Measurements from ENCODE around the gene RASA3.
"Not testable (repeated sequence)": the region's sequence is repeated elsewhere in the genome, so short reads cannot be mapped to it uniquely, and the experiment has no call there.

The RASA3 gene

GRCh38 chr13:114081761-114082681, 50.4 kb downstream of the RASA3 start:
- no peak for DNase-seq (ENCODE audit: low spot score)

- DNase-seq (ENCODE audit: low spot score): no peak
These were observed 51.5 kb downstream of the RASA3 start for GRCh38 chr13:114080739-114081561.

GRCh38 chr13:114079601-114080536, 52.6 kb downstream of the RASA3 start:
- no peak for DNase-seq (ENCODE audit: low spot score)

GRCh38 chr13:114078461-114079451, 53.7 kb downstream of the RASA3 start:
- DNase-seq (ENCODE audit: low spot score): no peak

- DNase-seq (ENCODE audit: low spot score): no peak
These were observed 54.5 kb downstream of the RASA3 start for GRCh38 chr13:114077933-114078325.

- no peak for DNase-seq (ENCODE audit: low spot score)
These were observed 55.1 kb downstream of the RASA3 start for GRCh38 chr13:114077099-114077932.

- no peak for DNase-seq (ENCODE audit: low spot score)
These were observed 55.9 kb downstream of the RASA3 start for GRCh38 chr13:114076329-114077090.

GRCh38 chr13:114075811-114076210, 56.6 kb downstream of the RASA3 start:
- not testable (repeated sequence) for DNase-seq (ENCODE audit: low spot score)

- no peak for DNase-seq (ENCODE audit: low spot score)
These were observed 57.6 kb downstream of the RASA3 start for GRCh38 chr13:114074671-114075315.

GRCh38 chr13:114073881-114074612, 58.4 kb downstream of the RASA3 start:
- DNase-seq (ENCODE audit: low spot score): no peak

- DNase-seq (ENCODE audit: low spot score): no peak
These were observed 60.0 kb downstream of the RASA3 start for GRCh38 chr13:114072421-114072820.

- no peak for DNase-seq (ENCODE audit: low spot score)
These were observed 60.4 kb downstream of the RASA3 start for GRCh38 chr13:114071991-114072390.

GRCh38 chr13:114071410-114071809, 61.0 kb downstream of the RASA3 start:
- no peak for DNase-seq (ENCODE audit: low spot score)

GRCh38 chr13:114070098-114070799, 62.2 kb downstream of the RASA3 start:
- no peak for DNase-seq (ENCODE audit: low spot score)

GRCh38 chr13:114069376-114070097, 62.9 kb downstream of the RASA3 start:
- DNase-seq (ENCODE audit: low spot score): no peak

- no peak for DNase-seq (ENCODE audit: low spot score)
These were observed 63.6 kb downstream of the RASA3 start for GRCh38 chr13:114068656-114069318.
